Adrenal gland (tissue), 5 donors: ENCODE results near the gene GRPEL1.

Experiments
- CTCF ChIP-seq, 6 experiments: fragments of 450-650 bp in 4 of 6; fragments of 200-600 bp in 2 of 6; sonication (generic) in 1 of 6; IDR thresholded peaks; 1 replicate in 5 of 6; 2 replicates in 1 of 6; pipeline versions ENCODE4 v1.5.1 to v1.8.0; 2016 to 2021; ENCODE audit warnings: antibody characterized with exemption in 6 of 6, mild to moderate bottlenecking in 2 of 6, moderate library complexity in 1 of 6
- POLR2A ChIP-seq, 2 donors: fragments of 450-650 bp; IDR thresholded peaks; one replicate each; pipeline ENCODE4 v1.6.1; 2017; ENCODE audit warnings: antibody characterized with exemption in 2 of 2, mild to moderate bottlenecking in 2 of 2, moderate library complexity in 1 of 2
- donor health status: DM: no; HTN: no; CAD: no.

- peak in 1 of 6 experiments; percentile 3 for TF ChIP-seq CTCF (IDR thresholded peaks at IDR 0.05)
- TF ChIP-seq POLR2A (IDR thresholded peaks at IDR 0.05) = no peak
Measured at GRCh38 chr4:7068279-7068842, 497 bp upstream of the GRPEL1 start.
